ENCODE data around the gene SHC3.

- no peak for TF ChIP-seq EZH2 (IDR thresholded peaks at IDR 0.05; ENCODE audit: borderline replicate concordance, low read length)
- TF ChIP-seq CTCF (conservative IDR thresholded peaks at IDR 0.05 in 1 of 2, IDR thresholded peaks at IDR 0.05 in 1 of 2; ENCODE audit: extremely low read depth in 1 of 2, insufficient read depth in 1 of 2, low read depth in 1 of 2, low read length in 2 of 2), result no peak
These were observed 199.6 kb downstream of the SHC3 start for GRCh38 chr9:88979021-88979420.

Measured in mammary epithelial cell (primary cell).